Measurements from ENCODE around the gene NLRP6.

- TF ChIP-seq CTCF (conservative IDR thresholded peaks at IDR 0.05) (no peak), EZH2 (IDR thresholded peaks at IDR 0.05; ENCODE audit: low read depth) (no peak)
Observed at GRCh38 chr11:272931-273198, 5.3 kb upstream of the NLRP6 start.

All from PC-9 (cell line).